ENCODE measurements around the gene CGB7.

CGB7 gene

DNA sequence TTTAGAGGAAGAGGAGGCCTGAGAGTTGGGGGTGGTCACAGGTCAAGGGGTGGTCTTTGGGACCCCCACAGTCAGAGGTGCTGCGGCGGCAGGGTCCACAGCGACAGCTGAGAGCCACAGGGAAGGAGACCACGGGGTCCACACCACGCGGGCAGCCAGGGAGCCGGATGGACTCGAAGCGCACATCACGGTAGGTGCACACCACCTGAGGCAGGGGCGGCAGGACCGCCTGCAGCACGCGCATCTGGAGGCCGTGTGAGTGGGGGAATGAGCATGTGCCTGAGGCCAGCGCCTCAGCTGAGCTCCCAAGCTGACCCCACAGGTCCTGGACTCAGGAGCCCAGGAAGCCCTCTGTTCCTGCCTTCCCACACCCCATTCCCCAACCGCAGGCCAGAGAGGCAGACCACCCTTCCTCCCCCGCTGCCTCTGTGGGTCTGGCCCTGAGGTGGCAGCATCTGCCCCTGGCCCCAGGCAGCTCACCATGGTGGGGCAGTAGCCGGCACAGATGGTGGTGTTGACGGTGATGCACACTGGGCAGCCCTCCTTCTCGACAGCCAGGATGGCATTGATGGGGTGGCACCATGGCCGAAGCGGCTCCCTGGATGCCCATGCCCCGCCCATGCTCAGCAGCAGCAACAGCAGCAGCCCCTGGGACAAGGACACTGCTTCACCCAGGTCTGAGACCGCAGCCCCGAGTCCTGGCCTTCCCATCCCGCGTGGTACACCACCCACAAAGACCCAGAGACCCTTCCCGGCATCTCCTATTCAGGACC, 41.3 kb downstream of the CGB7 start:
- no peak for DNase-seq (ENCODE audit: low read depth in 2 of 2)

DNA sequence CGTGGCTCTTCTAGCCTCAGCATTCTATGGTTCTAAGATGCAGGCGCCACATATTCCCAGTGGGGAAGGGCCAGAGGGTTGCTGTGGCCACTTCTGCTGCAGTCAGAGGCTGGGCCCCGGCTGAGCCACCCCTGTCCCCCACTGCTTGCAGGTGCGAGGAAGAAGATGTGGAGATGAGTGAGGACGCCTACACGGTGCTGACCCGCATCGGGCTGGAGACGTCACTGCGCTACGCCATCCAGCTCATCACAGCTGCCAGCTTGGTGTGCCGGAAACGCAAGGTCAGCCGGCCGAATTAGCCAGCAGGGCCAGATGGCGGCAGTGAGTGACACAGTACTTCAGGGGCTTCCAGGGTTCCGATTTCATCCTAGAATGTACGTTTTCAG, 42.7 kb downstream of the CGB7 start:
- DNase-seq (ENCODE audit: low read depth in 2 of 2) = no peak

GRCh38 chr19:49014123-49014869, 43.3 kb downstream of the CGB7 start:
- DNase-seq (ENCODE audit: low read depth in 2 of 2) = no peak

- no peak for DNase-seq (ENCODE audit: low read depth in 2 of 2)
Measured at GRCh38 chr19:49011194-49011593, 46.4 kb downstream of the CGB7 start.

DNA sequence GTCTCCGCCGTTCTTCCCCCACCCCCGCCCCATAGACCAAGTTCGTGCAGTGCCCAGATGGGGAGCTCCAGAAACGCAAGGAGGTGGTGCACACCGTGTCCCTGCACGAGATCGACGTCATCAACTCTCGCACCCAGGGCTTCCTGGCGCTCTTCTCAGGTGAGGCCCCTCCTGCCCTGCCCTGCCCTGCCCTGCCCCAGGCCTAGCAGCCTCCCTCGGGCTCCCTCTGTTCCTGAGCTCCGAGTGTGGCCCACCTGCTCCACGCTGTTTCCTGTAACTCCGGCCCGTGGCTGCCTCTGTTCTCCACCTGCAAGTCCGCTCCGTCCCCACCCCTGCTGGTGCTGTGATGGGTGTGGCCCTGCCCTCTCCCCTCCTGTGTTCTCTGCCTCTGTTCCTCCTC, 47.1 kb downstream of the CGB7 start:
- no peak for DNase-seq (ENCODE audit: low read depth in 2 of 2)

DNA sequence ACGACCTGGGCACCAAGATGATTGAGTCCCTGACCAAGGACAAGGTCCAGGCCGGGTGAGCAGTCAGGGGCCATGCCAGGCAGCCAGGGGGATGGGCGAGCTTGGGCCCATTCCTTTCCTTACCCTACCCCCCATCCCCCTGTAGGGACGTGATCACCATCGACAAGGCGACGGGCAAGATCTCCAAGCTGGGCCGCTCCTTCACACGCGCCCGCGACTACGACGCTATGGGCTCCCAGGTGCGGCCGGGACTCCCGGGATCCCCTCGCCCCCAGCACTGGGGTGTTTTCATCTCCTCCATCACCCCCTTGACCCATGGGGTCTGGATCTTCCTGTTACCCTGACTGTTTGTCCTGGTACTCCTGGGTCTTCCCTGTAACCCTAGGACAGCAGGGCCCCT, 47.7 kb downstream of the CGB7 start:
- DNase-seq (ENCODE audit: low read depth in 2 of 2) = no peak

DNA sequence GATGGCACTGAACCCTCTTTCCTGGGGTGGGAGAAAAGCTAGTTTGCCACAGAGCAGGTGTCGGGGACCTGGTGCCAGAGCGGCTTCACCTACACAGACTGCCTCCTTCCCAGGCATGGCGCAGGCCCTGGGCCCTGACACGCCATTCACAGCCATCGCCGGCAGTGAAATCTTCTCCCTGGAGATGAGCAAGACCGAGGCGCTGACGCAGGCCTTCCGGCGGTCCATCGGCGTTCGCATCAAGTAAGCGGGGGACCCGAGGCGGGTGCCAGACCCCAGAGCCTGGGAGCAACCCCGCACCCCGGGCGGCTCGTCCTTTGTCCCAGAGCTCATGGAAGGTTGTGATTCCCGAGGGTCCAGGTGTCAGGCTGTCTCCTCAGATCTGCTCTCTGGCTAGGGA, 50.6 kb downstream of the CGB7 start:
- no peak for DNase-seq (ENCODE audit: low read depth in 2 of 2)

- DNase-seq (ENCODE audit: low read depth in 2 of 2) = no peak
Measured at GRCh38 chr19:49004964-49005614, 52.5 kb downstream of the CGB7 start.

Measured in stimulated activated CD4-positive, alpha-beta T cell treated with anti-CD3 and anti-CD28 coated beads, Interleukin-15, amount 100 ng/mL, for 48 hours (primary cell).